Nucleus accumbens (tissue), 56 donors: ENCODE data around the gene AICDA.
A peak's percentile ranks its signal among the peaks of the same experiment; 100 is the strongest.
"Not testable (repeated sequence)": the region's sequence is repeated elsewhere in the genome, so short reads cannot be mapped to it uniquely, and the experiment has no call there.

Source experiments
- DNase-seq, 56 donors: peaks; one replicate each; lab custom pipeline; 2025; lab: John Stamatoyannopoulos, UW

AICDA gene

GRCh38 chr12:8612629-8613028 lies at the start of gene AICDA:
Gene AICDA, minus strand, starts transcription at chr12:8612859. Its CDS starts 92 bp downstream, at chr12:8612767.
- no peak for DNase-seq

- no peak for DNase-seq
Observed at GRCh38 chr12:8661751-8662150, 49.1 kb upstream of the AICDA start.

GRCh38 chr12:8661016-8661415 lies 48.4 kb upstream of the AICDA start:
- peak in 12 of 56 donors; percentile 4 to 52 (median 19) for DNase-seq

- no peak for DNase-seq
Observed at GRCh38 chr12:8658346-8658745, 45.7 kb upstream of the AICDA start.

- DNase-seq: no peak
Observed at GRCh38 chr12:8655421-8655820, 42.8 kb upstream of the AICDA start.

GRCh38 chr12:8648576-8649205 lies 36.0 kb upstream of the AICDA start:
- no peak for DNase-seq

- no peak for DNase-seq
Observed at GRCh38 chr12:8647968-8648367, 35.3 kb upstream of the AICDA start.

- DNase-seq: no peak
Observed at GRCh38 chr12:8644345-8645248, 31.9 kb upstream of the AICDA start.

GRCh38 chr12:8642775-8643174 lies 30.1 kb upstream of the AICDA start:
- no peak for DNase-seq

GRCh38 chr12:8639936-8640335 lies 27.3 kb upstream of the AICDA start:
- DNase-seq: no peak

GRCh38 chr12:8638951-8639350 lies 26.3 kb upstream of the AICDA start:
- DNase-seq: no peak

- DNase-seq: no peak
Observed at GRCh38 chr12:8637666-8638065, 25.0 kb upstream of the AICDA start.

- DNase-seq: no peak
Observed at GRCh38 chr12:8637244-8637643, 24.6 kb upstream of the AICDA start.

- DNase-seq: no peak
Observed at GRCh38 chr12:8636581-8636980, 23.9 kb upstream of the AICDA start.

GRCh38 chr12:8636007-8636346 lies 23.3 kb upstream of the AICDA start:
- DNase-seq: not testable (repeated sequence)

- not testable (repeated sequence) for DNase-seq
Observed at GRCh38 chr12:8635342-8636006, 22.8 kb upstream of the AICDA start.

- no peak for DNase-seq
Observed at GRCh38 chr12:8630131-8630530, 17.5 kb upstream of the AICDA start.

- no peak for DNase-seq
Observed at GRCh38 chr12:8629486-8630033, 16.9 kb upstream of the AICDA start.

- peak in 2 of 56 donors; percentile 3 to 5 for DNase-seq
Observed at GRCh38 chr12:8628731-8629130, 16.1 kb upstream of the AICDA start.

- not testable (repeated sequence) for DNase-seq
Observed at GRCh38 chr12:8624750-8625149, 12.1 kb upstream of the AICDA start.

- no peak for DNase-seq
Observed at GRCh38 chr12:8622646-8623045, 10.0 kb upstream of the AICDA start.
